GM10248 (cell line): ENCODE data around the gene C16orf74.

Experiments
- CTCF ChIA-PET: fragments of 300-600 bp; sonication (Branson Sonifier 250); formaldehyde crosslinking; extraction: SDS; loops from one replicate; lab custom pipeline; 2021; ENCODE audit warnings: antibody characterized with exemption; lab: Yijun Ruan, JAX
- POLR2A ChIA-PET: fragments of 350-650 bp; sonication (Branson Sonifier 250); formaldehyde crosslinking; extraction: SDS; loops from one replicate; lab custom pipeline; 2020; ENCODE audit warnings: antibody characterized with exemption; lab: Yijun Ruan, JAX
- DNase-seq: peaks from one replicate; pipeline ENCODE4 v3.0.0; 2012; ENCODE audit errors: extremely low spot score
- TF ChIP-seq, protein P1 (sequence below): IDR thresholded peaks from 2 replicates; pipeline ENCODE4 v1.5.1; 2012; ENCODE audit warnings: mild to moderate bottlenecking, low read depth; ENCODE audit errors: extremely low read depth, missing control alignments, control extremely low read depth

Gene C16orf74

DNA sequence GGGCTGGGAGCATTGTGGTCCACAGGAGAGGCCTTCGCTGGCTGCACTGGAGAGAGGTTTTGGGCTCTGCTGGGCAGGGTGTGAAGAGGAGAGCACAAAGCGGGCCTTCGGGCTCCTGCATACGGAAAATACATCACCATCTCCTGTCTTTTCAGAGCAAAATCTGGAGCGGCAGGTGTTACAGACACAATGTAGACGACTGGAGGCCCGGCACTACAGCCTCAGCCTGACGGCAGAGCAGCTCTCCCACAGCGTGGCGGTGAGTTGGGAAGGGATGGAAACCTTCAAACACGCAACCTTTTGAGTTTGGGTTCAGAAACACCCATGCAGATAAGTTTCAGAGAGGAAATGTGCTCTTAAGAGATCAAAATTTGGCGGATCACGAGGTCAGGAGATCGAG, 80.1 kb downstream of the C16orf74 start:
- ChIA-PET CTCF (no interaction called here), POLR2A (no interaction called here)
- no peak for DNase-seq
- TF ChIP-seq, protein P1, sequence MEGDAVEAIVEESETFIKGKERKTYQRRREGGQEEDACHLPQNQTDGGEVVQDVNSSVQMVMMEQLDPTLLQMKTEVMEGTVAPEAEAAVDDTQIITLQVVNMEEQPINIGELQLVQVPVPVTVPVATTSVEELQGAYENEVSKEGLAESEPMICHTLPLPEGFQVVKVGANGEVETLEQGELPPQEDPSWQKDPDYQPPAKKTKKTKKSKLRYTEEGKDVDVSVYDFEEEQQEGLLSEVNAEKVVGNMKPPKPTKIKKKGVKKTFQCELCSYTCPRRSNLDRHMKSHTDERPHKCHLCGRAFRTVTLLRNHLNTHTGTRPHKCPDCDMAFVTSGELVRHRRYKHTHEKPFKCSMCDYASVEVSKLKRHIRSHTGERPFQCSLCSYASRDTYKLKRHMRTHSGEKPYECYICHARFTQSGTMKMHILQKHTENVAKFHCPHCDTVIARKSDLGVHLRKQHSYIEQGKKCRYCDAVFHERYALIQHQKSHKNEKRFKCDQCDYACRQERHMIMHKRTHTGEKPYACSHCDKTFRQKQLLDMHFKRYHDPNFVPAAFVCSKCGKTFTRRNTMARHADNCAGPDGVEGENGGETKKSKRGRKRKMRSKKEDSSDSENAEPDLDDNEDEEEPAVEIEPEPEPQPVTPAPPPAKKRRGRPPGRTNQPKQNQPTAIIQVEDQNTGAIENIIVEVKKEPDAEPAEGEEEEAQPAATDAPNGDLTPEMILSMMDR = no peak

DNA sequence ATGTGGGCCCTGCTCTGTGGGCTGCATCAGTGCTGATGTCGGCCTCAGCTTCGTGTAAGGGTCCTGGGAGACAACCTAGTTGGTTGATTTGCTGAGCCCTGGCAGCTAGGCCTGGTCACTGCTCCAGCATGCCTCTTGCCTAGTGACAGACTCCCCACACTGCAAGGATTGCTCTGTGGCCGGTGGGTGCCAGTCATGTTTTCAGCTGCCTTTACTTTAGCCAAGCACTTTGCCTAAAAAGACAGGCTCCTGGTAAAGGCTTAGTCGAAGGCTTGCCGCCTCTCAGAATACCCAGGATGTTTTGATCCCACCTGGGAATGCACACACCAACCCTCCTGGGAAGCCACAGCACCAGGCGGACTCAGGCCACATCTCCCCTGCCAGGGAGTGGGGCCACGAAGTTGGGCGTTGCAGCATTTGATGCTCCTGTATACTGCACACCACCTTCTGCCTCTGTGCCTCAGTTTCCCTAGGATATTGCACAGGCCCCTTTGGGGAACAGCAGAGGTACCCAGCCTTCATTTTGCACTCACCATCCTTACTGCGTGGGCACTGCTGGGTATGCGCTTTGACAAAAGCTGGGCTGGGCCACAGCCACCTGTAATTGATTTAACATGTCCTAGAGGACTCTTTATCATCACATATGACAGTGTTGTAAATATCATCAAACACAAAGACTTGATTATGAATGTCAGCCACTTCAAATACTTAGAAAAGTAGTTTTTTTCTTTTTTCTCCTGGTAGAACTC, 82.0 kb downstream of the C16orf74 start:
- ChIA-PET POLR2A (no interaction called here), CTCF (interaction anchor here (1.5 kb wide), 1 partner anchor 12 kb away, joined by 3 read pairs; no protein-coding TSS in a partner anchor)
- no peak for DNase-seq
- TF ChIP-seq, protein P1 = no peak

DNA sequence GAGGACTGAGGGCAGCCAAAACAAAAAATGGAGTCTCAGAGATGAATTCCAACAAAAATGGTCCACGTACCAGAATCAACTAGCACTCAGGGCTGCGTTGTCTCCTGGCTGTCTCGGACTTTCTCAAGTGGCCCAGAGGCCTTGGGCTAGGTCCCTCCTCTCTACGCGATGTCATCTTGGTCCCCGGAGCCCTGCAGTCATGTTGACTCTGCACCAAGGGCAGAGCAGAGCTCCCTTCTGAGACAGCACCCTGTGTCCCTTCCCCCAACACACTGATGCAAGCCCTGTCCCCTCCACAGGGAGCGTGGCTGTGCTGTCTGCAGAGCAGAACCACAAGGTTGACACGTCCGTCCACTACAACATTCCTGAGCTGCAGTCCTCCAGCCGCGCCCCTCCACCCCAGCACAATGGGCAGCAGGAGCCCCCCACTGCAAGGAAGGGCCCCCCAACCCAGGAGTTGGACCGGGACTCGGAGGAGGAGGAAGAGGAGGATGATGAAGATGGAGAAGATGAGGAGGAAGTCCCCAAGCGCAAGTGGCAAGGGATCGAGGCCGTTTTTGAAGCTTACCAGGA, 83.0 kb downstream of the C16orf74 start:
- ChIA-PET CTCF (interaction anchor here (0.7 to 1.7 kb wide), 3 partner anchors 10 to 52 kb away, joined by 3 to 6 read pairs (median 3); no protein-coding TSS in a partner anchor), POLR2A (no interaction called here)
- no peak for DNase-seq
- TF ChIP-seq, protein P1 = no peak

DNA sequence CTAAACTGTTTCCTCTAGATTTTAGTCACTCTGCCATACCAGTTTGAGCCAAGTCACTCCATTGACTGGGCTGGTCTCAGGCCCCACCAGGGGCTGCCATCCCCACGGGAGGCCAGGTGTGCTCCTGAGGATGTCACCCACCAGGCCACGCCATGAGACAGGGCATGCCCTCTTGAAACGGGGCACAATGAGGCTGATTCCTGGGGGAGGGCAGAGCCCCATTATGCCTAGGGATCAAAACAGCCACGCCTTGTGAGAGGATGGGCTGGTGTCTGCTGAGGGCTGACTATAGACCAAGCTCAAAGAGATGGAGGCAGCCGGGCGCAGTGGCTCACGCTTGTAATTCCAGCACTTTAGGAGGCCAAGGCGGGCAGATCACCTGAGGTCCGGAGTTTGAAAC, 83.6 kb downstream of the C16orf74 start:
- TF ChIP-seq, protein P1 = no peak
- no peak for DNase-seq
- POLR2A ChIA-PET = no interaction called here
- CTCF ChIA-PET = interaction anchor here (0.7 to 1.7 kb wide), 2 partner anchors 9 to 51 kb away, joined by 3 to 6 read pairs; no protein-coding TSS in a partner anchor

DNA sequence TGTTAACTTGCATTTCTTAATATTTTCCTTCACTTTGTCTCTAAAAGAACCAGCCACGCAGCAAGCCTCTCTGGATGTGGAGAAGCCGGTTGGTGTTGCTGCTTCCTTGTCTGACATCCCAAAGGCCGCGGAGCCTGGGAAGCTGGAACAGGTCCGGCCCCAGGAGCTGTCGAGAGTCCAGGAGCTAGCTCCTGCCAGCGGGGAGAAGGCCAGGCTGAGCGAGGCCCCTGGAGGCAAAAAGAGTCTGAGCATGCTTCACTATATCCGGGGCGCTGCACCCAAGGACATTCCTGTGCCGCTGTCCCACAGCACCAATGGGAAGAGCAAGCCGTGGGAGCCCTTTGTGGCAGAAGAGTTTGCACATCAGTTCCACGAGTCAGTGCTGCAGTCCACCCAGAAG, 85.0 kb downstream of the C16orf74 start:
- DNase-seq = no peak
- POLR2A ChIA-PET = no interaction called here
- TF ChIP-seq, protein P1 = no peak
- CTCF ChIA-PET = interaction anchor here (1.3 kb wide), 1 partner anchor 14 kb away, joined by 3 read pairs; no protein-coding TSS in a partner anchor

DNA sequence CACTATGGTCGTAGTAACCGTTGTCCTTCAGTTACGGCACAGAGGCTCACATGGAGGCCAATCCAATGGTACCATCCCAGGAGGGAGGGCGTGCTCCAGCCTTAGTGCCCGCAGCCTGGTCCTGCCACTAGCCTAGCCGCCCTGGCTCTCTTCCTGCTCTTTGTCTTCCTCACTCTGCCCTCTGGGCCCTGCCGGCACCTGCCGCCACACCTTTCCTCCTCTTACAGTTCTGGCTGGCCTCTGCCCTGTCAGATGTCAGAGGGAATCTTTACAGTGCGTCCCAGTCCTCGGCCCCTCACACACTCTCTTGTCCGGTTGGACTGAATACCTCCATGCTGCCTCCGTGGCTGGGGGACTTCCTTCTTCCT, 85.5 kb downstream of the C16orf74 start:
- CTCF ChIA-PET = interaction anchor here (1.3 kb wide), 1 partner anchor 15 kb away, joined by 3 read pairs; no protein-coding TSS in a partner anchor
- TF ChIP-seq, protein P1 = no peak
- DNase-seq = no peak
- POLR2A ChIA-PET = no interaction called here
